Suppressor macrophage treated with lipopolysaccharide for 1 hour (primary cell): ENCODE results near the gene SEL1L3.

Source experiments
- DNase-seq, 3 donors: peaks; one replicate each; pipeline ENCODE4 v3.0.0-alpha.2; 2020 to 2022

Gene SEL1L3

DNA sequence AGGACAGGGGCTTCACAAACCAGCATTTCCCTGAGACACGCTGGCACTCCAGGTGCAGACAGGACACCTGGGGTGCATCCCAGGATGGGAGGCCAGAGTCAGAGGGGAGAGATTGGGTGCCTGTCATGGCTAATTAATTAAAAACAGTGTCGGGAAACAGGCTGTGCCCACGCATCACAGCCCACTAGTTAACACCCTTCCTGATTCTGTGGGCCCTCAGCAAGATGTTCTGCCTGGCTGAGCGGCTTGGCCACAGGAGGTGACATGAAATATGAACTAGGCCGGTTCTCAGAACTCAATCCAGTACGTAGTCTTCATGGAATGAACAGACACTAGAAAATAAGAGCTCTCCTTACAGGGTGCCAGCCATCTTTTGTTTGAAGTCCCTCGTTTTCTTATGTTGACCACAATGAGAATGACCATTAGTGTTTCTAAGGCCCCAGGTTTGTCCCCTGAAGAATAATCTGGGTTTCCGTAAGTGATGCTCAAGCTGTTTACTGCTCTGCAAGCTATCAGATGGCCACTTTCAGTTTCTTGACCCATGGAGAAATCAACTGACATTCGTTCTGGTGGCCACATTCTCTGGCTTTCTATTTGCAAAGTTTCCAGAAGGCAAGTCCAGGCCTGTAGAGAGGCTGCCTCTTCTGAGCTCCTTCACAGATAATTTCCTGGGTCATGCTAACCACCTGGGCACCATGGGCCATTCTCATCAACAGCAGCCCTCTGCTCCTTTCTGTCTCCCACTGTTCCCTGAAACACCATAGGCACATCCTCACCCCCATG, 134.9 kb downstream of the SEL1L3 start:
- no peak for DNase-seq

DNA sequence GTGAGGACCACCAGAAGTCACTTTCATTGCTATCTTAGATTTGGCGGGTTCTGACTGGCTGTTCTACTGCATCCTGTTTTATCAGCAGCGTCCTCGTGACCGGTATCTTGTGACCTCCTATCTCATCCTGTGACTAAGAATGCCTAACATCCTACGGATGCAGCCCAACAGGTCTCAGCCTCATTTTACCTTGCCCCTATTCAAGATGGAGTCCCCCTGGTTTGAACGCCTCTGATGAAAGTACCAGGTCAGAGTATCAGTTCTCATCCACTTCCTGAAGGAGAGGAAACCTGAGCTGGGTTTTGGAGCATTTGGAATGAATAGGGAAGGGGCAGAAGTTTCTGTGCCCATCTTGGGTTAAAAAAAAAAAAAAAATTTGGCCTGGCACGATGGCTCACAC, 136.9 kb downstream of the SEL1L3 start:
- DNase-seq: no peak

DNA sequence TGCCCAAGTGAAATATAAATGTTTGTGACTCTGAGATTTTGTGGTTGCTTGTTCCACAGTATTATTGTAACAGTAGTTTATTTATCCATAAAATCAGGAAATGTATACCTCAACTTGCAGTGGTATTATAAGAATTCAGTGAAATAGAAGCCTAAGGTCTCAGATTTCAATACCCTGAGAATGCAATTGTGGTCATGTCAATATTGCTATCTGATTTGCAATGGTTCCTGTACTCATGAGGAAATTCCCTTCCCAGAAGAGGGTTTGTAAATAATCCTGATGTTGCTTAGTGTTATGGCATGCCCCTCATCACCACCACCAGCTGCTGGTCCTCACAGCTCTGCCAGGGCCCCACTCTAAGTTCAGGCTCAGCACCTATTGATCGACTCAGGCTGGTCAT, 139.4 kb downstream of the SEL1L3 start:
- no peak for DNase-seq

DNA sequence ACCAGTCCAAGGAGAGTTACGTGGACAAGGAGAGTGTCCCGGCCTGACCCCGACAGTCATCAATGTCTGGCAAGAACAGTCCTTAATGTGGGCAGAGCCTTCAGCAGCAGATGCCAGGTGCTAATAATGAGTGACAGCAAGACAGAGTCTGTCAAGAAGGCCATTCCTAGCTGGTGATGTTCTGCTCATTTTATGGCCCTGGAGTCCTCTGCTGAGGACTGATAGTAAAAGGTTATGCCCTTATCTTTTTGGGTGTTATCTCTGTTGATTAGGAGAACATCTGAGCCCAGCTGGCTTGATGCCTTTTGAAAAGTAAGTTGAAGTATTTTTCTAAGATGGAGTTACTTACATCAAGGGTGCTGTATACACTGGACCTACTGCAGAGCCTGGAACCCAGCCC, 139.8 kb downstream of the SEL1L3 start:
- no peak for DNase-seq

DNA sequence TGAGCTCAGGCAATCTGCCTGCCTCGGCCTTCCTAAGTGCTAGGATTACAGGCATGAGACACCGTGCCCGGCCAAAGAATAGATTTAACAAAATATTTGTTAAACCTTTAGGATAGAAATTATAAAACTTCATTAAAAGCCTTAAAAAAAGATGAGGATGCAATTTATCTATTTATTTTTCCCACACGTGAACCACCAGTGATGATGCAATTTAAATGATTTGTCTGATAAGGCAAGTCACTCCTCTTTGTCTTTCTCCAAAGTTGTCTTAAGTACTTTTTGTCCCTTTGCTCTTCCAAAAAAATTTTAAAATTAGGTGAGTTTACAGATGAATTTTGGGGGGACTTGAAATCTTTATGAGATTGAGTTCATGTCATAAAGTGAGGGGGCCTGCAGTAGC, 149.0 kb downstream of the SEL1L3 start:
- no peak for DNase-seq

DNA sequence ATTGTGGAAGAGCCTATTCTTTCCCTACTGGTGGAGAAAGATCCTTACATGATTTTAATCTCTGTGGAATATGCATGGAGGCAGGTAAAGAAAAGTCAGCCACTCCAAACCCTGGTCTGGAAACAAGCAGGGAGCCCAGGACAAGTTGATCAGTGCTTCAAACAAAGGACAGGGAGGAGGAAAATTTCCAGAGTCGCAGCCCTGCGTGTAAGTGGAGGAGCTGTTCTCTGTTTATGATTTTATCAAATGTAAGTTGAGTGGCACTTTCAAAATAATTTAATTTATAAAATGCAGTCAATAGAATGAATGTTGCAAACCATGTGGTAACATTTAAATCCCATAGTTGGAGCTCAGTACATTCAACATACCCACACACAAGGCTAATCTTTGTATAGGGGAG, 150.2 kb downstream of the SEL1L3 start:
- no peak for DNase-seq

DNA sequence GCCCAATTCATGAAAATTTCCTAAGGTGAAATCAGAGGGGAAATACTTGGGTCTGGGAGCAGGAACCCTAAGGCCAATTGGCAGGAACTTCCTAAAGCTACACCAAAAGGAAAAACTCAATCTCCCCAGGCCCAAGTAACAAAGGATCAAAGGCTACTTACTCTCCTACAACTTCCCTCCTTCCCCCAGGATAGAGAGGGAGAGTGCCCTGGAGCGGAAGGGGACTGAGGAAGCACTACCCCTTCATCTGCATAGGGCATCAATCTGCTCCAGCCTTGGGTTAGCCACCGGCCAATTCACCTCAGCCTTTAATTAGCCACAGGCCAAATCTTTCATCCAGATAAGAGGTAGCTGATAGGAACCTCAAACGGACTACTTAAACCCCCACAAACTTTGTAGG, 152.2 kb downstream of the SEL1L3 start:
- DNase-seq: no peak

DNA sequence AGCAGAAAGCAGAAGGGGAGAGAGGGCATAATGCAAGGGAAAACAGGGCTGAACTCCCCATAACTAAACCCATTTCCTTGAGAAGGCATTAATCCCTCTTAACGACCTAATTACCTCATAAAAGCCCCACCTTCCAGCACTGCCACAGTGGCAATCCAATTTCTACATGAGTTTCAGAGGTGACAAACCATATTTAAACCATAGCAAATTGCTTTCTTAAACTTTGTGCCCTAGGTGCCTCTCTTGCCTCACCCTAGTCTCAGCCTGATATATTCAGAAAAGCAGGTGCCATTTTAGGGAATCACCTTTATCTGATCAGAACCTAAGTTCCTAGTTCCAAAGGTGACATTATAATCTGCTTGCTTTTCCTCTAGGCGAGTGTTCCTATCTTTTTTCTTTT, 158.3 kb downstream of the SEL1L3 start:
- DNase-seq: no peak

DNA sequence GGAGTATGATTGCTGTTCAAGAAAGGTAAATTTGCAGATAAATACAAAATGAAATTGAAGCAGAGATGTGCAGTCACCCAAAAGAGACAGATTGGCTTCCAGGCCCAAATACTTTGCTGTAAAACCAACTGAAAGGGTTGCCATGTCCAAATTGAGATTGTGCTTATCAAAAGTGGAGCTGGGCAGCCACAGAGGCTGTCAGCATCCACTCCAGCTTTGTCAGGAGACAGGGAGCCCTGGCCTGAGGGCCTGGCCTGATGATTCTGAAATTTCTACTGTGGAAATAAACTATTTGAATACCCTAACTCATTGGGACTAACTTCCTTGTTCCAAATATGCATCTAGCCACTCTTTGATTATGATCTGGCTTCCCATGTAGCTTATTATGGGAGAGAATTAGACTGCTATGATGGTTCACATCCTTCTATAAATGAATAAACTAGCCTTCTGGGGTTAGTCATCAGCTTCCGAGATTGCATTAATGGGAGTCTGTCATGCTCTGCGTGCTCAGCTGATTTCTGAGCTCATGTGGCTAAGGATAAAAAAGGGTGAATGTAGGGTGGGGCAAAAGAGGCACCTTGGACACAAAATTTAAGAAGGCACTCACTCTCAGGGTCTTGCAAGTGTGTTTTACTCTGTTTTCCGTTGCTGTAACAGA, 158.9 kb downstream of the SEL1L3 start:
- no peak for DNase-seq

DNA sequence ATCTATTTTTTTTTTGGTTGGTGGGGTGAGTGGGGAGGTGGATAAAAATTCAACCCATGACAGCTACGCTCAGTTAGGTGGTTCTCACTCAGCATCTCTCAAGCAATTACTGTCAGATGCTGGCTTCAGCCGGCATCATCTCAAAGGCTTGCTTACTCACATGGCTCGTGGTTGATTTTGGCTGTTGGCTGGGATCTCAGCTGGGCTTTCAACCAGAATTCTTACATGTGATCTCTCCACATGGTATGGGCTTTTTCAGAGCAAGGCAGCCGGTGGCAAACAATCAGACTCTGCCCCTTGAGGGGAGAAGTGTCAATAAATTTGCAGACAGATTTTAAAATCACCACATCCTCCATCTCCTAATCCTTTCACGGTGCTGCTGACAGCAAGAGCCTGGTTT, 159.9 kb downstream of the SEL1L3 start:
- no peak for DNase-seq

DNA sequence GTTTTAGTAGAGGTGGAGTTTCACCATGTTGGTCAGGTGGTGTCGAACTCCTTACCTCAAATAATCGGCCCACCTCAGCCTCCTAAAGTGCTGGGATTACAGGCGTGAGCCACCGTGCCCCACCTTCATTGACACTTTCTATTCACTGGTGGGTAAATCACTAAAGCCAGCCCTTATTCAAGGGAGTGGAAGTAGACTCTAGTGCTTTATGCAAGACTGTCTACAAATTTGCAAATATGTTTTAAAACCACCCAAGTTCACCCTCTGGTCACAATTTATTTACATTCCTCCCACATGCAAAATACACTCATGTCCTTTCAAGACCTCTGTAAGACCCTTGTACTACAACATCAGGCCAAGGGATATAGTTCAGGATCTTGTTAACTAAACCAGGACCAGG, 162.1 kb downstream of the SEL1L3 start:
- no peak for DNase-seq

DNA sequence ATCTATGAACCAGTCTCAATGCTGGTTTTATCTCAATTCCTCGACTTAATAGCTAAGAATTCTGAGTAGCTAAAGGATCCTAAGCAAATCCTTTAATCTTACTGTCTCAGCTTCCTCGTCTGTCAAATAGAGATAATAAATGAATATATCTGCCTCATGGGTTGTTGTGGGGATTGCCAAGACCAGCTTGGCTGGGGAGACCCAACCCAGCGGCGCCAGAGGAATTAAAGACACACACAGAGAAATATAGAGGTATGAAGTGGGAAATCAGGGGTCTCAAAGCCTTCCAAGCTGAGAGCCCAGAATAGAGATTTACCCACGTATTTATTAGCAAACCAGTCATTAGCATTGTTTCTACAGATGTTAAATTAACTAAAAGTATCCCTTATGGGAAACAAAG, 165.3 kb downstream of the SEL1L3 start:
- no peak for DNase-seq
